HCT116 (cell line): ENCODE data around the gene RBFOX2. TPM values are rescaled to one million over a fixed set of nuclear protein-coding genes. Genes with fewer than 3 reads are reported as not detected.

Experiments used
- ATAC-seq: fragments of 200-7000 bp; cut with Tn5 transposase; 2 replicates; pipeline ENCODE4 v1.9.1; 2020; ENCODE audit warnings: mild to moderate bottlenecking, moderate library complexity
- BruUV-seq: library from RNA; stranded (reverse); fragments of 400-500 nt; replicated peaks from 2 replicates; lab custom pipeline; 2021; lab: Mats Ljungman, UMichigan
- CTCF ChIA-PET: fragments of 300-600 bp; sonication (Branson Sonifier 250); formaldehyde crosslinking; loops from one replicate; lab custom pipeline; 2021; ENCODE audit warnings: antibody characterized with exemption; lab: Charles Lee
- POLR2A ChIA-PET: fragments of 300-600, 350-600 bp; sonication (Branson Sonifier 250); formaldehyde crosslinking; loops from one replicate; lab custom pipeline; 2021; ENCODE audit warnings: antibody characterized with exemption; lab: Charles Lee
- RAD21 ChIA-PET, 2 experiments: fragments of 300-600 bp; sonication (Branson Sonifier 250); formaldehyde crosslinking; loops; one replicate each; lab custom pipeline; 2023; ENCODE audit warnings: low total read pairs in 2 of 2; ENCODE audit not compliant: uncharacterized antibody in 2 of 2, unreplicated experiment in 2 of 2, low non-redundant PET in 1 of 2; lab: Charles Lee
- DNase-seq: peaks from one replicate; pipeline ENCODE4 v3.0.0-alpha.2; 2010; ENCODE audit warnings: low read depth, low spot score
- H2AFZ ChIP-seq: fragments of 200-600 bp; shearing (Covaris generic), sonication (generic); 2 replicates; pipeline ENCODE4 v1.6.1; 2017; ENCODE audit warnings: low read depth, mixed run types, mixed read lengths, antibody characterized with exemption, low read length; ENCODE audit not compliant: poor library complexity, severe bottlenecking
- H3K27ac ChIP-seq: 2 replicates; pipeline ENCODE4 v1.5.1; 2012; ENCODE audit warnings: low read depth, low read length
- H3K27me3 ChIP-seq: fragments of 200-600 bp; sonication (generic); 2 replicates; pipeline ENCODE4 v1.6.1; 2016; ENCODE audit warnings: mixed run types, low read length, mixed read lengths; ENCODE audit not compliant: insufficient read depth
- H3K36me3 ChIP-seq, 2 experiments: fragments of 200-500 bp in 1 of 2; fragments of 200-600 bp in 1 of 2; sonication (Bioruptor generic) in 1 of 2; sonication (generic) in 1 of 2; 2 replicates each; pipeline versions ENCODE4 v1.5.1 to v1.6.1; 2014 to 2016; ENCODE audit warnings: low read length in 2 of 2, inconsistent platforms in 1 of 2, mixed read lengths in 1 of 2, mixed run types in 1 of 2; ENCODE audit not compliant: insufficient read depth in 2 of 2, control insufficient read depth in 1 of 2
- H3K4me1 ChIP-seq, 2 experiments: fragments of 200-600 bp in 1 of 2; sonication (generic) in 1 of 2; 2 replicates each; pipeline versions ENCODE4 v1.5.1 to v1.6.1; 2012 to 2017; ENCODE audit warnings: low read length in 2 of 2, inconsistent platforms in 1 of 2, mild to moderate bottlenecking in 1 of 2, mixed read lengths in 1 of 2, mixed run types in 1 of 2, moderate library complexity in 1 of 2; ENCODE audit not compliant: insufficient read depth in 2 of 2, control insufficient read depth in 1 of 2
- H3K4me2 ChIP-seq: fragments of 200-600 bp; sonication (generic); 2 replicates; pipeline ENCODE4 v1.6.1; 2017; ENCODE audit warnings: mixed run types, low read length, mixed read lengths
- H3K4me3 ChIP-seq, 2 experiments: fragments of 200-600 bp in 1 of 2; sonication (generic) in 1 of 2; replicated peaks in 1 of 2; 2 replicates each; pipeline ENCODE4 v1.5.1; 2011 to 2016; ENCODE audit warnings: low read length in 2 of 2, control low read depth in 1 of 2, low read depth in 1 of 2, mild to moderate bottlenecking in 1 of 2, mixed read lengths in 1 of 2, mixed run types in 1 of 2
- H3K79me2 ChIP-seq: fragments of 200-600 bp; sonication (generic); 2 replicates; pipeline ENCODE4 v1.6.1; 2017; ENCODE audit warnings: mild to moderate bottlenecking, mixed run types, low read length, moderate library complexity, mixed read lengths; ENCODE audit not compliant: insufficient read depth
- H3K9ac ChIP-seq: fragments of 200-600 bp; sonication (generic); 2 replicates; pipeline ENCODE4 v1.6.1; 2016; ENCODE audit warnings: low read length, mixed read lengths
- H3K9me2 ChIP-seq: fragments of 200-600 bp; sonication (generic), shearing (Covaris generic); 2 replicates; pipeline ENCODE4 v1.6.1; 2017; ENCODE audit warnings: mixed run types, mild to moderate bottlenecking, moderate library complexity; ENCODE audit not compliant: insufficient read depth
- H3K9me3 ChIP-seq, 2 experiments: fragments of 200-500 bp in 1 of 2; fragments of 200-600 bp in 1 of 2; sonication (Bioruptor generic) in 1 of 2; sonication (generic) in 1 of 2; 2 replicates each; pipeline ENCODE4 v1.6.1; 2014 to 2017; ENCODE audit warnings: low read length in 2 of 2, mixed read lengths in 2 of 2, inconsistent platforms in 1 of 2, low read depth in 1 of 2, mild to moderate bottlenecking in 1 of 2, mixed run types in 1 of 2, moderate library complexity in 1 of 2; ENCODE audit not compliant: control insufficient read depth in 1 of 2, insufficient read depth in 1 of 2
- H4K20me1 ChIP-seq: fragments of 200-600 bp; sonication (generic), shearing (Covaris generic); 2 replicates; pipeline ENCODE4 v1.6.1; 2017; ENCODE audit warnings: mixed run types, mild to moderate bottlenecking, moderate library complexity; ENCODE audit not compliant: insufficient read depth
- ATF3 ChIP-seq: IDR thresholded peaks from 2 replicates; pipeline ENCODE4 v1.6.1; 2012
- CBX3 ChIP-seq: IDR thresholded peaks from 2 replicates; pipeline ENCODE4 v1.6.1; 2012; ENCODE audit warnings: low read depth
- CEBPB ChIP-seq: IDR thresholded peaks from 2 replicates; pipeline ENCODE4 v1.6.1; 2012; ENCODE audit warnings: low read depth
- EGR1 ChIP-seq: IDR thresholded peaks from 2 replicates; pipeline ENCODE4 v1.6.1; 2012; ENCODE audit warnings: low read depth
- EZH2 ChIP-seq: fragments of 200-600 bp; sonication (generic); IDR thresholded peaks from 2 replicates; pipeline ENCODE4 v1.6.1; 2017; ENCODE audit warnings: antibody characterized with exemption, mixed run types
- EZH2phosphoT487 ChIP-seq: fragments of 200-600 bp; IDR thresholded peaks from 2 replicates; pipeline ENCODE4 v1.6.1; 2018; ENCODE audit warnings: antibody characterized with exemption, borderline replicate concordance
- FOSL1 ChIP-seq: IDR thresholded peaks from 2 replicates; pipeline ENCODE4 v1.6.1; 2012; ENCODE audit warnings: low read depth
- JUND ChIP-seq: IDR thresholded peaks from 2 replicates; pipeline ENCODE4 v1.6.1; 2012
- POLR2A ChIP-seq: IDR thresholded peaks from 2 replicates; pipeline ENCODE4 v1.7.0; 2011; ENCODE audit warnings: borderline replicate concordance; ENCODE audit not compliant: insufficient read depth, insufficient read length; ENCODE audit errors: extremely low read depth
- POLR2AphosphoS5 ChIP-seq: IDR thresholded peaks from 2 replicates; pipeline ENCODE4 v1.6.1; 2011; ENCODE audit warnings: mild to moderate bottlenecking, low read depth, low read length, moderate library complexity
- SIN3A ChIP-seq: IDR thresholded peaks from 2 replicates; pipeline ENCODE4 v1.6.1; 2012; ENCODE audit warnings: low read depth
- SP1 ChIP-seq: IDR thresholded peaks from 2 replicates; pipeline ENCODE4 v1.6.1; 2012; ENCODE audit warnings: low read depth
- SRF ChIP-seq: IDR thresholded peaks from 2 replicates; pipeline ENCODE4 v1.6.1; 2012; ENCODE audit warnings: low read depth
- TCF7L2 ChIP-seq: IDR thresholded peaks from 2 replicates; pipeline ENCODE4 v1.7.0; 2011; ENCODE audit warnings: borderline replicate concordance, inconsistent platforms; ENCODE audit not compliant: insufficient read depth, insufficient read length; ENCODE audit errors: extremely low read depth
- ZBTB33 ChIP-seq: IDR thresholded peaks from 2 replicates; pipeline ENCODE4 v1.6.1; 2011; ENCODE audit warnings: mild to moderate bottlenecking, low read length, moderate library complexity; ENCODE audit not compliant: insufficient replicate concordance; ENCODE audit errors: extremely low read depth
- ZNF274 ChIP-seq: fragments of 200-500 bp; sonication (Bioruptor generic); IDR thresholded peaks from 2 replicates; pipeline ENCODE4 v1.6.1; 2014; ENCODE audit warnings: mild to moderate bottlenecking, low read depth, low read length, inconsistent platforms
- intact Hi-C: fragments of 100-400 bp; cut with micrococcal nuclease; formaldehyde crosslinking; loops from 2 replicates; pipeline ENCODE4 v1.10.0; 2022
- total RNA-seq: library from RNA; stranded (reverse); gene quantifications from one replicate; pipeline ENCODE4 v1.2.1, GENCODE V29; 2021; ENCODE audit not compliant: unreplicated experiment
- TF ChIP-seq, protein P1 (sequence below): IDR thresholded peaks from 2 replicates; pipeline ENCODE4 v1.6.1; 2012

RBFOX2 gene
- total RNA-seq, 1 experiment from 2014 or later, result 83.9 TPM

DNA sequence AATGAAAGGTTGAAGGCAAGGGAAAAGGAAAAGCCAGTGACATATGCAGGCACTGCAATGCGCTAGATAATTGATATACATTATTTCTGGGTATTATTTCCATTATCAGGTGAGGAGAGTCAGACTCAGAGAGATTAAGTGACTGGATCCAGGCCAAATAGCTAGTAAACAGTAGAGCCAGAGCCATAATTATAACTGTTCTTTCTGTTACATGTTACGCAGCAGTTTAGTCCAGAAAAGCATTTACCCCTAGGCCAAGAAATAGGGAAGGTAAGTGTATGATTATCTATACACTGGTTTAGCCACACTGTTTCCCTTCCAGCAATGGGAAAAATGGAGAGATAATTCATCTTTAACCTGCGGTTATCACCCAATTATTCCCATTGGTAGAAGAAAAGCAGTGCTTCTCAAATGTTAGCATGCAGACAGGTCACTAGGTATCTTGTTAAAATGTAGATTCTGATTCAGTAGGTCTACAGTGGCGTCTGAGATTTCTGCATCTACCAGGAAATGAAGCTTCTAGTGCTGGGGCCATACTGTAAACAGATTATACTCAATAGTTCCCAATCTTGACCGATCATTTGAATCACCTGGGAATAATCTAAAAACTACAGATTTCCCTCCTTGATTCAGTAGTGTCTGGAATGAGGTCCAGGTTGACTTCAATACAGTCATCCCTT is 69.4 kb downstream of the RBFOX2 start:
- Histone ChIP-seq H3K9ac (no peak overlapping the region), H3K79me2 (peaks cover 59% of the 10 kb centered on the region), H3K9me3 (no peaks in the 10 kb centered on the region), H3K27me3 (no peaks in the 10 kb centered on the region), H3K9me2 (no peaks in the 10 kb centered on the region), H3K4me2 (no peak overlapping the region), H2AFZ (no peak overlapping the region), H3K36me3 (no peaks in the 10 kb centered on the region), H3K27ac (no peak overlapping the region), H4K20me1 (peaks cover 10% of the 10 kb centered on the region; the same call in 1 of the 2 replicates), H3K4me1 (peaks cover 7 to 17% of the 10 kb centered on the region in 2 experiments), H3K4me3 (no peak overlapping the region)
- TF ChIP-seq SIN3A (no peak), ATF3 (no peak), POLR2AphosphoS5 (no peak), EZH2 (no peak)
- POLR2A ChIA-PET, result no interaction called here
- CTCF ChIA-PET, result no interaction called here
- no TSS peak for BruUV-seq
- ATAC-seq (no peak), DNase-seq (no peak)
- RAD21 ChIA-PET, result no interaction called here
- intact Hi-C loops, result no loop called here

GRCh38 chr22:35958334-35958733 is 70.3 kb downstream of the RBFOX2 start:
- no peak overlapping the region for H3K4me2 ChIP-seq
- H3K27ac ChIP-seq, result no peak overlapping the region
- CTCF ChIA-PET, result interaction anchor here (0.7 kb wide), 1 partner anchor 107 kb away, joined by 3 read pairs; no protein-coding TSS in a partner anchor
- H3K79me2 ChIP-seq, result peaks cover 65% of the 10 kb centered on the region
- H3K4me3 ChIP-seq, result no peak overlapping the region
- ATAC-seq (no peak), DNase-seq (no peak)
- RAD21 ChIA-PET, result no interaction called here
- POLR2A ChIA-PET, result no interaction called here
- H4K20me1 ChIP-seq, result peaks cover 13% of the 10 kb centered on the region; the same call in 1 of the 2 replicates
- BruUV-seq, result no TSS peak
- H3K4me1 ChIP-seq, result peaks cover 7 to 17% of the 10 kb centered on the region in 2 experiments
- H3K27me3 ChIP-seq, result no peaks in the 10 kb centered on the region
- H2AFZ ChIP-seq, result no peak overlapping the region
- no peak overlapping the region for H3K9ac ChIP-seq
- H3K36me3 ChIP-seq, result no peaks in the 10 kb centered on the region
- H3K9me3 ChIP-seq, result no peaks in the 10 kb centered on the region
- H3K9me2 ChIP-seq, result no peaks in the 10 kb centered on the region
- intact Hi-C loops, result no loop called here
- no peak for TF ChIP-seq SP1
- no peak for TF ChIP-seq ZNF274
- TF ChIP-seq EZH2phosphoT487, result no peak
- TF ChIP-seq TCF7L2, result no peak
- TF ChIP-seq ATF3, result no peak
- no peak for TF ChIP-seq CEBPB
- TF ChIP-seq SIN3A, result no peak
- no peak for TF ChIP-seq POLR2AphosphoS5
- no peak for TF ChIP-seq CBX3
- no peak for TF ChIP-seq EGR1
- no peak for TF ChIP-seq FOSL1
- no peak for TF ChIP-seq JUND
- TF ChIP-seq ZBTB33, result no peak
- TF ChIP-seq POLR2A, result no peak
- TF ChIP-seq, protein P1, sequence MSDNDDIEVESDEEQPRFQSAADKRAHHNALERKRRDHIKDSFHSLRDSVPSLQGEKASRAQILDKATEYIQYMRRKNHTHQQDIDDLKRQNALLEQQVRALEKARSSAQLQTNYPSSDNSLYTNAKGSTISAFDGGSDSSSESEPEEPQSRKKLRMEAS, result no peak
- TF ChIP-seq SRF, result no peak
